Osteocyte (in vitro differentiated cells): ENCODE measurements around the gene LIN54. TPM values are rescaled to one million over a fixed set of nuclear protein-coding genes. Genes with fewer than 3 reads are reported as not detected.

Source experiments
- DNase-seq: peaks from one replicate; pipeline ENCODE4 v3.0.0; 2021; ENCODE audit warnings: mixed read lengths; ENCODE audit not compliant: unreplicated experiment; ENCODE audit errors: extremely low spot score
- H3K27ac Mint-ChIP-seq: one replicate; pipeline ENCODE4 v1.8.0; 2021; ENCODE audit warnings: mild to moderate bottlenecking, mixed read lengths; ENCODE audit not compliant: unreplicated experiment
- H3K27me3 Mint-ChIP-seq: one replicate; pipeline ENCODE4 v1.8.0; 2021; ENCODE audit warnings: mixed read lengths; ENCODE audit not compliant: unreplicated experiment
- H3K36me3 Mint-ChIP-seq: one replicate; pipeline ENCODE4 v1.8.0; 2021; ENCODE audit warnings: mixed read lengths; ENCODE audit not compliant: unreplicated experiment
- H3K4me1 Mint-ChIP-seq: one replicate; pipeline ENCODE4 v1.8.0; 2021; ENCODE audit warnings: mixed read lengths; ENCODE audit not compliant: unreplicated experiment
- H3K4me3 Mint-ChIP-seq: one replicate; pipeline ENCODE4 v1.8.0; 2021; ENCODE audit warnings: mild to moderate bottlenecking, moderate library complexity, mixed read lengths; ENCODE audit not compliant: unreplicated experiment
- H3K9me3 Mint-ChIP-seq: one replicate; pipeline ENCODE4 v1.8.0; 2021; ENCODE audit warnings: mixed read lengths; ENCODE audit not compliant: unreplicated experiment
- CTCF ChIP-seq: fragments of 200-600 bp; sonication (generic); IDR thresholded peaks from 2 replicates; pipeline ENCODE4 v1.5.0; 2021; ENCODE audit warnings: antibody characterized with exemption, mild to moderate bottlenecking, moderate library complexity
- total RNA-seq: library from RNA; stranded (reverse); gene quantifications from 2 replicates; pipeline ENCODE4 v1.2.1, GENCODE V29; 2021

Gene LIN54
- total RNA-seq, 1 donor from 2014 or later = 12.6 TPM

- peaks cover 24% of the 10 kb centered on the region for H3K36me3 Mint-ChIP-seq
- peak overlapping the region; percentile 90 for H3K4me3 Mint-ChIP-seq
- peaks cover 47% of the 10 kb centered on the region for H3K4me1 Mint-ChIP-seq
- no peaks in the 10 kb centered on the region for H3K27me3 Mint-ChIP-seq
- H3K27ac Mint-ChIP-seq = peak overlapping the region; percentile 97
- TF ChIP-seq CTCF = no peak
- no peak for DNase-seq
- no peaks in the 10 kb centered on the region for H3K9me3 Mint-ChIP-seq
Measured at GRCh38 chr4:82891707-82892466, 118.7 kb downstream of the LIN54 start.

- H3K36me3 Mint-ChIP-seq = peaks cover 22% of the 10 kb centered on the region
- H3K4me1 Mint-ChIP-seq = peaks cover 52% of the 10 kb centered on the region
- peak; percentile 98 for DNase-seq
- peak within 1 kb of the TSS; percentile 97 for H3K27ac Mint-ChIP-seq
- H3K9me3 Mint-ChIP-seq = no peaks in the 10 kb centered on the region
- H3K4me3 Mint-ChIP-seq = peak within 1 kb of the TSS; percentile 90
- peak; percentile 19 for TF ChIP-seq CTCF
- H3K27me3 Mint-ChIP-seq = no peaks in the 10 kb centered on the region
Measured at GRCh38 chr4:82890901-82891706, 119.5 kb downstream of the LIN54 start, which contains the start of gene SEC31A. SEC31A (minus strand) TSS chr4:82891153; CDS start chr4:82881936, 9,217 bp downstream.

GRCh38 chr4:82890528-82890900, 120.1 kb downstream of the LIN54 start:
- Mint-ChIP-seq H3K4me1 (peaks cover 54% of the 10 kb centered on the region), H3K9me3 (no peaks in the 10 kb centered on the region), H3K36me3 (peaks cover 19% of the 10 kb centered on the region), H3K27ac (peak overlapping the region; percentile 97), H3K27me3 (no peaks in the 10 kb centered on the region), H3K4me3 (peak overlapping the region; percentile 90)
- TF ChIP-seq CTCF = no peak
- DNase-seq = no peak

GRCh38 chr4:82889287-82889686, 121.3 kb downstream of the LIN54 start:
- DNase-seq = no peak
- Mint-ChIP-seq H3K4me1 (peaks cover 63% of the 10 kb centered on the region), H3K36me3 (peaks cover 12% of the 10 kb centered on the region), H3K27me3 (no peaks in the 10 kb centered on the region), H3K9me3 (no peaks in the 10 kb centered on the region), H3K4me3 (peak overlapping the region; percentile 90), H3K27ac (peak overlapping the region; percentile 97)
- TF ChIP-seq CTCF = no peak
